Common myeloid progenitor, CD34-positive (primary cell): ENCODE data around the gene SMIM30.

Experiments
- CTCF ChIA-PET: fragments of 350-600 bp; sonication (Branson Sonifier 250); formaldehyde crosslinking; loops from one replicate; lab custom pipeline; 2021; ENCODE audit warnings: antibody characterized with exemption; lab: Charles Lee
- POLR2A ChIA-PET: fragments of 350-600 bp; sonication (Branson Sonifier 250); formaldehyde crosslinking; loops from one replicate; lab custom pipeline; 2021; ENCODE audit warnings: antibody characterized with exemption; lab: Charles Lee
- DNase-seq, 3 donors: peaks; one replicate each; pipeline versions ENCODE4 v3.0.0 to v3.0.0-alpha.2; 2013
- H3K27ac ChIP-seq, 2 experiments: 1 replicate in 1 of 2; 2 replicates in 1 of 2; pipeline ENCODE4 v1.7.0; 2013; ENCODE audit warnings: inconsistent platforms in 2 of 2, low read length in 2 of 2, mild to moderate bottlenecking in 2 of 2, low read depth in 1 of 2, moderate library complexity in 1 of 2; ENCODE audit not compliant: severe bottlenecking in 2 of 2, insufficient read depth in 1 of 2, poor library complexity in 1 of 2
- H3K27me3 ChIP-seq, 5 experiments: replicated peaks in 2 of 5; 1 replicate in 3 of 5; 2 replicates in 2 of 5; pipeline versions ENCODE4 v1.6.1 to v1.7.0; 2013; ENCODE audit warnings: low read length in 4 of 5, mild to moderate bottlenecking in 2 of 5, moderate library complexity in 2 of 5, inconsistent platforms in 1 of 5; ENCODE audit not compliant: insufficient read depth in 5 of 5, control insufficient read depth in 4 of 5
- H3K36me3 ChIP-seq, 4 experiments: 1 replicate in 2 of 4; 2 replicates in 2 of 4; pipeline versions ENCODE4 v1.6.1 to v1.7.0; 2013; ENCODE audit warnings: low read length in 3 of 4, control low read depth in 1 of 4, mild to moderate bottlenecking in 1 of 4; ENCODE audit not compliant: control insufficient read depth in 4 of 4, insufficient read depth in 4 of 4
- H3K4me1 ChIP-seq, 4 experiments: 1 replicate in 3 of 4; 2 replicates in 1 of 4; pipeline versions ENCODE4 v1.6.1 to v1.7.1; 2013; ENCODE audit warnings: low read length in 3 of 4, mild to moderate bottlenecking in 3 of 4, control low read depth in 1 of 4, inconsistent platforms in 1 of 4, moderate library complexity in 1 of 4; ENCODE audit not compliant: control insufficient read depth in 4 of 4, insufficient read depth in 4 of 4; ENCODE audit errors: control extremely low read depth in 1 of 4
- H3K4me3 ChIP-seq, 7 experiments: 1 replicate in 4 of 7; 2 replicates in 3 of 7; pipeline versions ENCODE4 v1.5.1 to v1.7.0; 2013; ENCODE audit warnings: mild to moderate bottlenecking in 7 of 7, low read length in 6 of 7, moderate library complexity in 6 of 7, inconsistent platforms in 2 of 7, low read depth in 2 of 7, control low read depth in 1 of 7; ENCODE audit not compliant: insufficient read depth in 4 of 7, control insufficient read depth in 1 of 7; ENCODE audit errors: extremely low read depth in 1 of 7
- H3K9me3 ChIP-seq, 5 experiments: 1 replicate in 4 of 5; 2 replicates in 1 of 5; pipeline versions ENCODE4 v1.6.1 to v1.7.1; 2013; ENCODE audit warnings: low read length in 4 of 5, mild to moderate bottlenecking in 2 of 5, inconsistent platforms in 1 of 5, low read depth in 1 of 5, moderate library complexity in 1 of 5; ENCODE audit not compliant: control insufficient read depth in 4 of 5, insufficient read depth in 2 of 5; ENCODE audit errors: control extremely low read depth in 1 of 5
- WGBS: methylation state at CpG from one replicate; pipeline ENCODE4 v1.1.5; 2013; ENCODE audit not compliant: insufficient coverage; 5-methylcytosine and 5-hydroxymethylcytosine counted together

The SMIM30 gene

DNA sequence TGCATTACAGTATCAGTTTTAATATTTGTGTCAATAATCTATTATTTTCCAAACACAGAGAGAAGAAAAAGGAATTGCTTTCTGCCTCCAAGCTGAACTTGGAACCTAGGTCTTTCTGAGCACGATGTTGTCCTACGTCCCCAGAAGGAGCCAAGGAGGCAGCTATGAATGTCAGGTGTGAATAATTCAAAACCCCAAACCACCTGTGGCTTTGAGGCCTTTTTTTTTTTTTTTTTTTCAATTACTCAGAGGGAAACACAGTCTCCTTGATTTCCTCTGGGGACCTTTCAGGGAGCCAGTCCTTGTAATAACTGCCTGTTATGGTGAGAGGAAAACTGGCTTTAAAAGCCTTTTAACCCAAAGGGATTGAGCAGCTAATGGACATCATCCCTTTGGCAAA is 40.0 kb downstream of the SMIM30 start:
- H3K27ac ChIP-seq = no peak overlapping the region
- H3K4me1 ChIP-seq = no peaks in the 10 kb centered on the region
- H3K27me3 ChIP-seq = peaks cover 0 to 2% (median 0%) of the 10 kb centered on the region in 5 experiments
- H3K4me3 ChIP-seq = no peak overlapping the region
- no peaks in the 10 kb centered on the region for H3K36me3 ChIP-seq
- POLR2A ChIA-PET = interaction anchor here (0.5 kb wide), 1 partner anchor 252 kb away, joined by 3 read pairs; no protein-coding TSS in a partner anchor
- 100% methylated on average over 1 of the region's 2 CpGs for WGBS
- no peaks in the 10 kb centered on the region for H3K9me3 ChIP-seq
- no peak for DNase-seq
- CTCF ChIA-PET = interaction anchor here (0.8 kb wide), 1 partner anchor 17 kb away, joined by 3 read pairs; no protein-coding TSS in a partner anchor

DNA sequence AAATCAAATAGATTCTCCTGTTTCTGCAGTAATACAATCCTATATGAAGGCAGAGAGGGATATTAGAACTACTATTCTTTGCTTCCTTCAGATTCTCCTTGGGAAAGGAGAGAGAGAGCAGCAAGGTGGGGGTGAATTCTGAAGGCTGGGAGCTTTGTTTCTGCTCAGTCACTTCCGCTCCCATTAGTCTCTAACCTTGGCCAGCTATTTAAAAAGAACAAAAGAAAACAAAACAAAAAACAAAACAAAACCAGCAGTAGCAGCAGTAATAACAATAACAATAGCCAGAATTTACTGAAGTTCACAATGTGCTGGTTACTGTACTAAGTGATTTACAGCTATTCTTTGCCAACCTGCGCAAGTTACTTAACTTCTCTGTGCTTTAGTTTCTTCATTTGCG is 41.7 kb downstream of the SMIM30 start:
- CTCF ChIA-PET = no interaction called here
- no CpG with 5 or more reads among the region's 3 CpGs for WGBS

DNA sequence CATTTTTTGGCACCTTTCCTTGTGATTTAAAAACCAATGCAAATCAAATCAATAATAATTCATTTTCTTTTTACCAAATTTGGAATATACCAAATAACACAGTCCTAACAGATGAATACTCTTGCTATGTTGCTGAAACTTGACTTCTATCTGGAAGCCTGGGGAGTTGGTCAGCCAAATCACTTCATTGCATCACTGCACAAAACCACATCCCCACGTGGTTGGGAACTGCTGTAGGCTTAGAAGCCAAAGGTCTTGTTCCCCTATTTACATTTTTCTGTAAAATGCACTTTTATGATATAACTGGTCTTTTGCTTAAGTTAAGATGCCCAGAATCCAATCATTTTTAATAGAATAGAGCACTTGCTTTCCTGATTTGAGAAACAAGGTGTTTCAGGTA is 46.9 kb downstream of the SMIM30 start:
- Histone ChIP-seq H3K27ac (no peak overlapping the region), H3K36me3 (no peaks in the 10 kb centered on the region), H3K4me3 (no peak overlapping the region), H3K27me3 (peaks cover 0 to 2% (median 0%) of the 10 kb centered on the region in 5 experiments), H3K4me1 (peaks cover 0 to 6% (median 0%) of the 10 kb centered on the region in 4 experiments), H3K9me3 (no peaks in the 10 kb centered on the region)
- POLR2A ChIA-PET = no interaction called here
- no CpG with 5 or more reads among the region's 1 CpG for WGBS
- DNase-seq = peak in 2 of 3 donors; percentile 43 to 53
- CTCF ChIA-PET = no interaction called here

More for the DNA sequence above, 41.7 kb downstream of the SMIM30 start:
- POLR2A ChIA-PET = no interaction called here
- no peaks in the 10 kb centered on the region for H3K9me3 ChIP-seq
- no peak overlapping the region for H3K4me3 ChIP-seq
- H3K27me3 ChIP-seq = no peaks in the 10 kb centered on the region
- H3K27ac ChIP-seq = no peak overlapping the region
- DNase-seq = no peak
- no peaks in the 10 kb centered on the region for H3K36me3 ChIP-seq
- peaks cover 0 to under 1% (median 0%) of the 10 kb centered on the region in 4 experiments for H3K4me1 ChIP-seq
